WTC11 (cell line): ENCODE data around the gene PTPRB. TPM values are rescaled to one million over a fixed set of nuclear protein-coding genes. Genes with fewer than 3 reads are reported as not detected.
A peak's percentile ranks its signal among the peaks of the same experiment; 100 is the strongest.

Source experiments
- ATAC-seq: fragments of 200-7000 bp; cut with Tn5 transposase; 2 replicates; pipeline ENCODE4 v1.10.0; 2021; ENCODE audit warnings: mild to moderate bottlenecking, moderate library complexity
- CTCF ChIA-PET: fragments of 300-600 bp; sonication (Branson Sonifier 250); formaldehyde crosslinking; loops from one replicate; lab custom pipeline; 2021; ENCODE audit warnings: antibody characterized with exemption; lab: Charles Lee
- POLR2A ChIA-PET: fragments of 350-600 bp; sonication (Branson Sonifier 250); formaldehyde crosslinking; loops from one replicate; lab custom pipeline; 2021; ENCODE audit warnings: antibody characterized with exemption; lab: Charles Lee
- DNase-seq: peaks from one replicate; pipeline ENCODE4 v3.0.0; 2021; ENCODE audit warnings: low spot score
- H3K27ac Mint-ChIP-seq: 2 replicates; pipeline ENCODE4 v1.8.0; 2021; ENCODE audit warnings: mixed read lengths
- H3K27me3 Mint-ChIP-seq: 2 replicates; pipeline ENCODE4 v1.8.0; 2021; ENCODE audit warnings: low read depth, mild to moderate bottlenecking, moderate library complexity, mixed read lengths
- H3K36me3 Mint-ChIP-seq: 2 replicates; pipeline ENCODE4 v1.8.0; 2021; ENCODE audit warnings: mixed read lengths
- H3K4me1 Mint-ChIP-seq: 2 replicates; pipeline ENCODE4 v1.8.0; 2022; ENCODE audit warnings: mixed read lengths
- H3K4me3 Mint-ChIP-seq: 2 replicates; pipeline ENCODE4 v1.8.0; 2021; ENCODE audit warnings: mild to moderate bottlenecking, moderate library complexity, mixed read lengths
- H3K9me3 Mint-ChIP-seq: 2 replicates; pipeline ENCODE4 v1.8.0; 2021; ENCODE audit warnings: mixed read lengths
- E2F1 ChIP-seq: sonication (generic); formaldehyde crosslinking; IDR thresholded peaks from 2 replicates; pipeline ENCODE4 v1.8.0; 2022; ENCODE audit warnings: mild to moderate bottlenecking, missing genetic modification reagents
- ELF4 ChIP-seq: sonication (generic); formaldehyde crosslinking; IDR thresholded peaks from 2 replicates; pipeline ENCODE4 v1.8.1; 2022; ENCODE audit warnings: low read depth, mild to moderate bottlenecking, moderate library complexity, missing genetic modification reagents
- ERG ChIP-seq: fragments of 250-450 bp; sonication (Bioruptor Pico); IDR thresholded peaks from 2 replicates; pipeline ENCODE4 v1.8.0; 2021; ENCODE audit warnings: mild to moderate bottlenecking
- ESRRA ChIP-seq: sonication (generic); formaldehyde crosslinking; IDR thresholded peaks from 2 replicates; pipeline ENCODE4 v1.8.1; 2022; ENCODE audit warnings: mild to moderate bottlenecking, missing genetic modification reagents, borderline replicate concordance
- IRF1 ChIP-seq: sonication (generic); formaldehyde crosslinking; IDR thresholded peaks from 2 replicates; pipeline ENCODE4 v1.8.0; 2023; ENCODE audit warnings: missing genetic modification reagents
- IRF2 ChIP-seq: sonication (generic); formaldehyde crosslinking; IDR thresholded peaks from 2 replicates; pipeline ENCODE4 v1.8.0; 2022; ENCODE audit warnings: low read depth, missing genetic modification reagents, borderline replicate concordance
- KAT7 ChIP-seq: sonication (generic); formaldehyde crosslinking; IDR thresholded peaks from 2 replicates; pipeline ENCODE4 v1.8.1; 2023; ENCODE audit warnings: missing genetic modification reagents, mild to moderate bottlenecking, borderline replicate concordance
- MLX ChIP-seq: sonication (generic); formaldehyde crosslinking; IDR thresholded peaks from 2 replicates; pipeline ENCODE4 v1.8.1; 2023; ENCODE audit warnings: mild to moderate bottlenecking, missing genetic modification reagents, moderate library complexity
- OVOL2 ChIP-seq: fragments of 250-450 bp; sonication (Bioruptor Pico); IDR thresholded peaks from 2 replicates; pipeline ENCODE4 v1.9.0; 2021; ENCODE audit warnings: mild to moderate bottlenecking, borderline replicate concordance
- ZNF121 ChIP-seq: sonication (generic); formaldehyde crosslinking; IDR thresholded peaks from 2 replicates; pipeline ENCODE4 v1.8.0; 2023; ENCODE audit warnings: missing genetic modification reagents
- ZNF263 ChIP-seq: sonication (generic); formaldehyde crosslinking; IDR thresholded peaks from 2 replicates; pipeline ENCODE4 v1.8.1; 2022; ENCODE audit warnings: low read depth, mild to moderate bottlenecking, moderate library complexity, missing genetic modification reagents
- ZNF396 ChIP-seq: fragments of 250-450 bp; sonication (Bioruptor Pico); IDR thresholded peaks from 2 replicates; pipeline ENCODE4 v1.8.0; 2021; ENCODE audit warnings: mild to moderate bottlenecking, moderate library complexity, borderline replicate concordance
- ZNF423 ChIP-seq: fragments of 250-450 bp; sonication (Bioruptor Pico); IDR thresholded peaks from 2 replicates; pipeline ENCODE4 v2.1.2; 2022; ENCODE audit warnings: mild to moderate bottlenecking, moderate library complexity
- ZNF532 ChIP-seq: fragments of 250-450 bp; sonication (Bioruptor Pico); IDR thresholded peaks from 2 replicates; pipeline ENCODE4 v1.9.0; 2021; ENCODE audit warnings: mild to moderate bottlenecking, borderline replicate concordance
- ZNF671 ChIP-seq: fragments of 250-450 bp; sonication (Bioruptor Pico); IDR thresholded peaks from 2 replicates; pipeline ENCODE4 v1.8.0; 2021; ENCODE audit warnings: mild to moderate bottlenecking
- total RNA-seq: library from RNA; stranded (reverse); gene quantifications from 3 replicates; pipeline ENCODE4 v1.2.3, GENCODE V29; 2021

PTPRB gene
- total RNA-seq, 1 experiment from 2014 or later: 3.3 TPM

GRCh38 chr12:70646850-70647249 is 9.6 kb upstream of the PTPRB start:
- DNase-seq: no peak
- no peaks in the 10 kb centered on the region for H3K27me3 Mint-ChIP-seq
- ATAC-seq: no peak
- H3K27ac Mint-ChIP-seq: no peak overlapping the region
- H3K4me3 Mint-ChIP-seq: no peak overlapping the region
- ChIA-PET POLR2A (no interaction called here), CTCF (no interaction called here)
- TF ChIP-seq ESRRA (CRISPR knock-in tag) (no peak), ZNF121 (CRISPR knock-in tag) (no peak), ELF4 (CRISPR knock-in tag) (no peak), IRF2 (CRISPR knock-in tag) (no peak), E2F1 (CRISPR knock-in tag) (no peak), IRF1 (CRISPR knock-in tag) (no peak), ERG (no peak), ZNF396 (no peak), ZNF671 (CRISPR knock-in tag) (no peak), KAT7 (CRISPR knock-in tag) (no peak), ZNF423 (CRISPR knock-in tag) (no peak), OVOL2 (CRISPR knock-in tag) (no peak), ZNF532 (CRISPR knock-in tag) (no peak)
- TF ChIP-seq, all 79 proteins: peak for 0
- Mint-ChIP-seq H3K4me1 (peaks cover 34% of the 10 kb centered on the region), H3K36me3 (no peaks in the 10 kb centered on the region), H3K9me3 (no peaks in the 10 kb centered on the region)

GRCh38 chr12:70645494-70646317 is 8.5 kb upstream of the PTPRB start:
- Mint-ChIP-seq H3K9me3 (no peaks in the 10 kb centered on the region), H3K4me1 (peaks cover 34% of the 10 kb centered on the region), H3K36me3 (no peaks in the 10 kb centered on the region), H3K27ac (peak overlapping the region; percentile 72), H3K27me3 (no peaks in the 10 kb centered on the region), H3K4me3 (no peak overlapping the region)
- no peak for DNase-seq
- POLR2A ChIA-PET: no interaction called here
- CTCF ChIA-PET: no interaction called here
- no peak for TF ChIP-seq ZNF263 (CRISPR knock-in tag)
- no peak for TF ChIP-seq MLX (CRISPR knock-in tag)
- peak; percentile 94 for ATAC-seq
